SH-SY5Y (cell line): ENCODE data around the gene PARP2.

Experiments used
- GATA2 ChIP-seq: IDR thresholded peaks from 2 replicates; pipeline ENCODE4 v1.6.1; 2011; ENCODE audit warnings: mild to moderate bottlenecking, low read depth, low read length
- GATA3 ChIP-seq: IDR thresholded peaks from 2 replicates; pipeline ENCODE4 v1.6.1; 2011; ENCODE audit warnings: low read depth, mild to moderate bottlenecking, low read length, moderate library complexity

DNA sequence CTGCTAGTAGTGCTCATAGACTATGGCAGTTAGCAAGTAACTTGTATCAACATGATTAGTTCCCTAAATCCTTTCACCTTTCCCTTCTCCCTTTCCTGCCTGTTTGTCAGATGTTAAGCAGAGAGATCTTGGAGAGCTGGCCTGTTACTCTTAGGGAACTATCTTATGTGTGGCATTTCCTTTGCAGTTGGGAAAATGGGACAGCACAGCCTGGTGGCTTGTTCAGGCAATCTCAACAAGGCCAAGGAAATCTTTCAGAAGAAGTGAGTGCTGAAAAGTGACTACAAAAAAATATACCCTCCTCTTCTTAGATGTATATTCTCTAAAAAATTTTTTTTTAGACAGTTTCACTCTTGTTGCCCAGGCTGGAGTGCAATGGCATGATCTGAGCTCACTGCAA, 7.4 kb downstream of the PARP2 start:
- TF ChIP-seq GATA3 = no peak
- no peak for TF ChIP-seq GATA2
